Measurements from ENCODE around the gene KIAA0319L.

The KIAA0319L gene

GRCh38 chr1:35431173-35431599 lies 126.0 kb downstream of the KIAA0319L start:
- no peaks in the 10 kb centered on the region for H3K9me3 ChIP-seq (replicated peaks; ENCODE audit: low read length)
- H3K27me3 ChIP-seq (ENCODE audit: control insufficient read depth, insufficient read depth, low read length) = no peaks in the 10 kb centered on the region
- no peaks in the 10 kb centered on the region for H3K4me1 ChIP-seq (ENCODE audit: control insufficient read depth, insufficient read depth, low read length)
- H3K9ac ChIP-seq (ENCODE audit: low read depth, low read length) = no peak overlapping the region
- no peak overlapping the region for H3K4me2 ChIP-seq (ENCODE audit: low read length)
- H3K36me3 ChIP-seq (ENCODE audit: insufficient read depth, low read length) = peaks cover 34% of the 10 kb centered on the region
- H3K4me3 ChIP-seq (ENCODE audit: low read length) = no peak overlapping the region

GRCh38 chr1:35430762-35431161 lies 126.4 kb downstream of the KIAA0319L start:
- no peaks in the 10 kb centered on the region for H3K27me3 ChIP-seq (ENCODE audit: control insufficient read depth, insufficient read depth, low read length)
- H3K4me2 ChIP-seq (ENCODE audit: low read length) = no peak overlapping the region
- no peaks in the 10 kb centered on the region for H3K9me3 ChIP-seq (replicated peaks; ENCODE audit: low read length)
- H3K4me1 ChIP-seq (ENCODE audit: control insufficient read depth, insufficient read depth, low read length) = no peaks in the 10 kb centered on the region
- H3K4me3 ChIP-seq (ENCODE audit: low read length) = no peak overlapping the region
- H3K36me3 ChIP-seq (ENCODE audit: insufficient read depth, low read length) = peaks cover 30% of the 10 kb centered on the region
- no peak overlapping the region for H3K9ac ChIP-seq (ENCODE audit: low read depth, low read length)

- Histone ChIP-seq H3K36me3 (ENCODE audit: insufficient read depth, low read length) (peaks cover 27% of the 10 kb centered on the region), H3K9ac (ENCODE audit: low read depth, low read length) (no peak overlapping the region), H3K9me3 (replicated peaks; ENCODE audit: low read length) (no peaks in the 10 kb centered on the region), H3K4me3 (ENCODE audit: low read length) (no peak overlapping the region), H3K4me1 (ENCODE audit: control insufficient read depth, insufficient read depth, low read length) (no peaks in the 10 kb centered on the region), H3K4me2 (ENCODE audit: low read length) (no peak overlapping the region), H3K27me3 (ENCODE audit: control insufficient read depth, insufficient read depth, low read length) (no peaks in the 10 kb centered on the region)
These were observed 128.8 kb downstream of the KIAA0319L start for GRCh38 chr1:35428360-35428759.

GRCh38 chr1:35426097-35426586 lies 131.1 kb downstream of the KIAA0319L start:
- Histone ChIP-seq H3K27me3 (ENCODE audit: control insufficient read depth, insufficient read depth, low read length) (no peaks in the 10 kb centered on the region), H3K9me3 (replicated peaks; ENCODE audit: low read length) (no peaks in the 10 kb centered on the region), H3K9ac (ENCODE audit: low read depth, low read length) (no peak overlapping the region), H3K4me1 (ENCODE audit: control insufficient read depth, insufficient read depth, low read length) (no peaks in the 10 kb centered on the region), H3K4me2 (ENCODE audit: low read length) (no peak overlapping the region), H3K4me3 (ENCODE audit: low read length) (no peak overlapping the region), H3K36me3 (ENCODE audit: insufficient read depth, low read length) (peaks cover 19% of the 10 kb centered on the region)

- peaks cover 57% of the 10 kb centered on the region for H3K36me3 ChIP-seq (ENCODE audit: insufficient read depth, low read length)
- H3K27me3 ChIP-seq (ENCODE audit: control insufficient read depth, insufficient read depth, low read length) = no peaks in the 10 kb centered on the region
- no peaks in the 10 kb centered on the region for H3K4me1 ChIP-seq (ENCODE audit: control insufficient read depth, insufficient read depth, low read length)
- no peak overlapping the region for H3K4me2 ChIP-seq (ENCODE audit: low read length)
- H3K9ac ChIP-seq (ENCODE audit: low read depth, low read length) = no peak overlapping the region
- no peaks in the 10 kb centered on the region for H3K9me3 ChIP-seq (replicated peaks; ENCODE audit: low read length)
- H3K4me3 ChIP-seq (ENCODE audit: low read length) = no peak overlapping the region
These were observed 148.3 kb downstream of the KIAA0319L start for GRCh38 chr1:35408925-35409324.

- Histone ChIP-seq H3K9ac (ENCODE audit: low read depth, low read length) (no peak overlapping the region), H3K4me2 (ENCODE audit: low read length) (no peak overlapping the region), H3K36me3 (ENCODE audit: insufficient read depth, low read length) (peaks cover 49% of the 10 kb centered on the region), H3K27me3 (ENCODE audit: control insufficient read depth, insufficient read depth, low read length) (no peaks in the 10 kb centered on the region), H3K4me1 (ENCODE audit: control insufficient read depth, insufficient read depth, low read length) (no peaks in the 10 kb centered on the region), H3K4me3 (ENCODE audit: low read length) (no peak overlapping the region), H3K9me3 (replicated peaks; ENCODE audit: low read length) (no peaks in the 10 kb centered on the region)
These were observed 149.5 kb downstream of the KIAA0319L start for GRCh38 chr1:35407743-35408142.

GRCh38 chr1:35406103-35406502 lies 151.1 kb downstream of the KIAA0319L start:
- Histone ChIP-seq H3K4me2 (ENCODE audit: low read length) (no peak overlapping the region), H3K4me1 (ENCODE audit: control insufficient read depth, insufficient read depth, low read length) (no peaks in the 10 kb centered on the region), H3K9ac (ENCODE audit: low read depth, low read length) (no peak overlapping the region), H3K4me3 (ENCODE audit: low read length) (no peak overlapping the region), H3K27me3 (ENCODE audit: control insufficient read depth, insufficient read depth, low read length) (no peaks in the 10 kb centered on the region), H3K9me3 (replicated peaks; ENCODE audit: low read length) (no peaks in the 10 kb centered on the region), H3K36me3 (ENCODE audit: insufficient read depth, low read length) (peaks cover 58% of the 10 kb centered on the region)

GRCh38 chr1:35401049-35401448 lies 156.2 kb downstream of the KIAA0319L start:
- H3K36me3 ChIP-seq (ENCODE audit: insufficient read depth, low read length) = peaks cover 62% of the 10 kb centered on the region

GRCh38 chr1:35398739-35399138 lies 158.5 kb downstream of the KIAA0319L start:
- H3K4me3 ChIP-seq (ENCODE audit: low read length) = no peak overlapping the region
- no peak overlapping the region for H3K9ac ChIP-seq (ENCODE audit: low read depth, low read length)
- no peaks in the 10 kb centered on the region for H3K27me3 ChIP-seq (ENCODE audit: control insufficient read depth, insufficient read depth, low read length)
- H3K9me3 ChIP-seq (replicated peaks; ENCODE audit: low read length) = no peaks in the 10 kb centered on the region
- H3K4me2 ChIP-seq (ENCODE audit: low read length) = no peak overlapping the region
- H3K4me1 ChIP-seq (ENCODE audit: control insufficient read depth, insufficient read depth, low read length) = no peaks in the 10 kb centered on the region
- H3K36me3 ChIP-seq (ENCODE audit: insufficient read depth, low read length) = peaks cover 68% of the 10 kb centered on the region

More at GRCh38 chr1:35401049-35401448, 156.2 kb downstream of the KIAA0319L start:
- Histone ChIP-seq H3K4me3 (ENCODE audit: low read length) (no peak overlapping the region), H3K9ac (ENCODE audit: low read depth, low read length) (no peak overlapping the region), H3K27me3 (ENCODE audit: control insufficient read depth, insufficient read depth, low read length) (no peaks in the 10 kb centered on the region), H3K9me3 (replicated peaks; ENCODE audit: low read length) (no peaks in the 10 kb centered on the region), H3K4me1 (ENCODE audit: control insufficient read depth, insufficient read depth, low read length) (no peaks in the 10 kb centered on the region), H3K4me2 (ENCODE audit: low read length) (no peak overlapping the region)

GRCh38 chr1:35394386-35394785 lies 162.8 kb downstream of the KIAA0319L start:
- no peak overlapping the region for H3K9ac ChIP-seq (ENCODE audit: low read depth, low read length)
- H3K4me1 ChIP-seq (ENCODE audit: control insufficient read depth, insufficient read depth, low read length) = no peaks in the 10 kb centered on the region
- H3K36me3 ChIP-seq (ENCODE audit: insufficient read depth, low read length) = peaks cover 67% of the 10 kb centered on the region
- no peak overlapping the region for H3K4me2 ChIP-seq (ENCODE audit: low read length)
- H3K27me3 ChIP-seq (ENCODE audit: control insufficient read depth, insufficient read depth, low read length) = no peaks in the 10 kb centered on the region
- H3K4me3 ChIP-seq (ENCODE audit: low read length) = no peak overlapping the region
- no peaks in the 10 kb centered on the region for H3K9me3 ChIP-seq (replicated peaks; ENCODE audit: low read length)

GRCh38 chr1:35390600-35391494 lies 166.4 kb downstream of the KIAA0319L start:
- H3K27me3 ChIP-seq (ENCODE audit: control insufficient read depth, insufficient read depth, low read length) = no peaks in the 10 kb centered on the region
- H3K4me3 ChIP-seq (ENCODE audit: low read length) = no peak overlapping the region
- H3K9me3 ChIP-seq (replicated peaks; ENCODE audit: low read length) = no peaks in the 10 kb centered on the region
- H3K4me2 ChIP-seq (ENCODE audit: low read length) = no peak overlapping the region
- peaks cover 72% of the 10 kb centered on the region for H3K36me3 ChIP-seq (ENCODE audit: insufficient read depth, low read length)
- H3K4me1 ChIP-seq (ENCODE audit: control insufficient read depth, insufficient read depth, low read length) = no peaks in the 10 kb centered on the region
- H3K9ac ChIP-seq (ENCODE audit: low read depth, low read length) = no peak overlapping the region

- no peak overlapping the region for H3K4me3 ChIP-seq (ENCODE audit: low read length)
- no peak overlapping the region for H3K4me2 ChIP-seq (ENCODE audit: low read length)
- H3K9ac ChIP-seq (ENCODE audit: low read depth, low read length) = no peak overlapping the region
- no peaks in the 10 kb centered on the region for H3K27me3 ChIP-seq (ENCODE audit: control insufficient read depth, insufficient read depth, low read length)
- H3K4me1 ChIP-seq (ENCODE audit: control insufficient read depth, insufficient read depth, low read length) = no peaks in the 10 kb centered on the region
- no peaks in the 10 kb centered on the region for H3K9me3 ChIP-seq (replicated peaks; ENCODE audit: low read length)
- peaks cover 51% of the 10 kb centered on the region for H3K36me3 ChIP-seq (ENCODE audit: insufficient read depth, low read length)
These were observed 170.2 kb downstream of the KIAA0319L start for GRCh38 chr1:35386959-35387358.
